ENCODE measurements around the gene SLC5A3.

Gene SLC5A3

GRCh38 chr21:34113842-34114241, 40.5 kb downstream of the SLC5A3 start:
- no peak for TF ChIP-seq CSRNP3 (CRISPR knock-in tag; IDR thresholded peaks at IDR 0.05)
- TF ChIP-seq PPARA (CRISPR knock-in tag; IDR thresholded peaks at IDR 0.05; ENCODE audit: borderline replicate concordance): no peak
- TF ChIP-seq CSDC2 (CRISPR knock-in tag; IDR thresholded peaks at IDR 0.05): no peak
- no peak for TF ChIP-seq SNAI2 (CRISPR knock-in tag; IDR thresholded peaks at IDR 0.05)
- TF ChIP-seq ESRRG (CRISPR knock-in tag; IDR thresholded peaks at IDR 0.05): no peak
- no peak for TF ChIP-seq ZNF8 (CRISPR knock-in tag; IDR thresholded peaks at IDR 0.05)
- TF ChIP-seq TCF4 (CRISPR knock-in tag; IDR thresholded peaks at IDR 0.05; ENCODE audit: borderline replicate concordance): no peak
- TF ChIP-seq RARB (CRISPR knock-in tag; IDR thresholded peaks at IDR 0.05): no peak
- no peak for TF ChIP-seq TOX (CRISPR knock-in tag; IDR thresholded peaks at IDR 0.05; ENCODE audit: borderline replicate concordance)
- TF ChIP-seq OSR1 (CRISPR knock-in tag; IDR thresholded peaks at IDR 0.05): no peak
- TF ChIP-seq POU6F1 (CRISPR knock-in tag; IDR thresholded peaks at IDR 0.05; ENCODE audit: borderline replicate concordance, low read depth): no peak
- no peak for TF ChIP-seq ISL1 (CRISPR knock-in tag; IDR thresholded peaks at IDR 0.05)
- no peak for TF ChIP-seq ZC3H10 (CRISPR knock-in tag; IDR thresholded peaks at IDR 0.05)
- no peak; the same call in 2 of the 3 replicates for ATAC-seq

DNA sequence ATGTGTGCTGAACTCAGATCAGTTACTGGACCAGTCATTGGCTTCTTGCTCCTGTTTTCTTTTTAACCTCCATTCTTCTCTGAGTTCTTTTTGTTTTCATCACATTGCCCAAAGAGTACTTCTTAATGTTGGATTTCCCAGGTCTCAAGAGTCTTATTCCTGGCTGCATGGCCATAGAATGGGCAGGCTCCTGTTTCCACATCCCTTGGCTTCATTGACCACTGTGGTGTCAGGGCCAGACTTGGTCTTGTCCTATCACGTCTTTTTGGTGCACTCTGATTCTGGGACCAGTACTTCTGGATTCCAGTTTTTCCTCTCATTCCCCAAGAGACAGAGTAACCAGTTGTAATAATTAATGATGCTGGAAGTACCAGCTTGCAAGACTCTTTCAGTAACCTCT, 41.8 kb downstream of the SLC5A3 start:
- no peak for TF ChIP-seq SNAI2 (CRISPR knock-in tag; IDR thresholded peaks at IDR 0.05)
- TF ChIP-seq POU6F1 (CRISPR knock-in tag; IDR thresholded peaks at IDR 0.05; ENCODE audit: borderline replicate concordance, low read depth): no peak
- no peak for TF ChIP-seq ZFP3 (CRISPR knock-in tag; IDR thresholded peaks at IDR 0.05)
- no peak for TF ChIP-seq ARNTL (CRISPR knock-in tag; IDR thresholded peaks at IDR 0.05; ENCODE audit: borderline replicate concordance, low read depth)
- TF ChIP-seq OSR1 (CRISPR knock-in tag; IDR thresholded peaks at IDR 0.05): no peak
- no peak for TF ChIP-seq BACH2 (CRISPR knock-in tag; IDR thresholded peaks at IDR 0.05; ENCODE audit: borderline replicate concordance)
- TF ChIP-seq ZNF565 (CRISPR knock-in tag; conservative IDR thresholded peaks at IDR 0.05; ENCODE audit: low read depth): no peak
- TF ChIP-seq CSDC2 (CRISPR knock-in tag; IDR thresholded peaks at IDR 0.05): no peak
- TF ChIP-seq RARB (CRISPR knock-in tag; IDR thresholded peaks at IDR 0.05): no peak
- TF ChIP-seq TOX (CRISPR knock-in tag; IDR thresholded peaks at IDR 0.05; ENCODE audit: borderline replicate concordance): no peak
- TF ChIP-seq, protein P1, sequence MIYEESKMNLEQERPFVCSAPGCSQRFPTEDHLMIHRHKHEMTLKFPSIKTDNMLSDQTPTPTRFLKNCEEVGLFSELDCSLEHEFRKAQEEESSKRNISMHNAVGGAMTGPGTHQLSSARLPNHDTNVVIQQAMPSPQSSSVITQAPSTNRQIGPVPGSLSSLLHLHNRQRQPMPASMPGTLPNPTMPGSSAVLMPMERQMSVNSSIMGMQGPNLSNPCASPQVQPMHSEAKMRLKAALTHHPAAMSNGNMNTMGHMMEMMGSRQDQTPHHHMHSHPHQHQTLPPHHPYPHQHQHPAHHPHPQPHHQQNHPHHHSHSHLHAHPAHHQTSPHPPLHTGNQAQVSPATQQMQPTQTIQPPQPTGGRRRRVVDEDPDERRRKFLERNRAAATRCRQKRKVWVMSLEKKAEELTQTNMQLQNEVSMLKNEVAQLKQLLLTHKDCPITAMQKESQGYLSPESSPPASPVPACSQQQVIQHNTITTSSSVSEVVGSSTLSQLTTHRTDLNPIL (CRISPR knock-in tag; IDR thresholded peaks at IDR 0.05; ENCODE audit: low read depth): no peak
- ATAC-seq: no peak

GRCh38 chr21:34116569-34116968, 43.2 kb downstream of the SLC5A3 start:
- no peak for ATAC-seq
- no peak for TF ChIP-seq TOX (CRISPR knock-in tag; IDR thresholded peaks at IDR 0.05; ENCODE audit: borderline replicate concordance)
- TF ChIP-seq PPARA (CRISPR knock-in tag; IDR thresholded peaks at IDR 0.05; ENCODE audit: borderline replicate concordance): no peak
- no peak for TF ChIP-seq POU6F1 (CRISPR knock-in tag; IDR thresholded peaks at IDR 0.05; ENCODE audit: borderline replicate concordance, low read depth)
- TF ChIP-seq ZFP30 (CRISPR knock-in tag; IDR thresholded peaks at IDR 0.05): no peak
- TF ChIP-seq ZNF565 (CRISPR knock-in tag; conservative IDR thresholded peaks at IDR 0.05; ENCODE audit: low read depth): no peak
- no peak for TF ChIP-seq SNAI2 (CRISPR knock-in tag; IDR thresholded peaks at IDR 0.05)
- no peak for TF ChIP-seq CSRNP3 (CRISPR knock-in tag; IDR thresholded peaks at IDR 0.05)
- TF ChIP-seq, protein P2, sequence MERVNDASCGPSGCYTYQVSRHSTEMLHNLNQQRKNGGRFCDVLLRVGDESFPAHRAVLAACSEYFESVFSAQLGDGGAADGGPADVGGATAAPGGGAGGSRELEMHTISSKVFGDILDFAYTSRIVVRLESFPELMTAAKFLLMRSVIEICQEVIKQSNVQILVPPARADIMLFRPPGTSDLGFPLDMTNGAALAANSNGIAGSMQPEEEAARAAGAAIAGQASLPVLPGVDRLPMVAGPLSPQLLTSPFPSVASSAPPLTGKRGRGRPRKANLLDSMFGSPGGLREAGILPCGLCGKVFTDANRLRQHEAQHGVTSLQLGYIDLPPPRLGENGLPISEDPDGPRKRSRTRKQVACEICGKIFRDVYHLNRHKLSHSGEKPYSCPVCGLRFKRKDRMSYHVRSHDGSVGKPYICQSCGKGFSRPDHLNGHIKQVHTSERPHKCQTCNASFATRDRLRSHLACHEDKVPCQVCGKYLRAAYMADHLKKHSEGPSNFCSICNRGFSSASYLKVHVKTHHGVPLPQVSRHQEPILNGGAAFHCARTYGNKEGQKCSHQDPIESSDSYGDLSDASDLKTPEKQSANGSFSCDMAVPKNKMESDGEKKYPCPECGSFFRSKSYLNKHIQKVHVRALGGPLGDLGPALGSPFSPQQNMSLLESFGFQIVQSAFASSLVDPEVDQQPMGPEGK (CRISPR knock-in tag; IDR thresholded peaks at IDR 0.05; ENCODE audit: borderline replicate concordance): no peak
- TF ChIP-seq GLIS3 (CRISPR knock-in tag; IDR thresholded peaks at IDR 0.05): no peak
- TF ChIP-seq ZFP3 (CRISPR knock-in tag; IDR thresholded peaks at IDR 0.05): no peak
- no peak for TF ChIP-seq ARNTL (CRISPR knock-in tag; IDR thresholded peaks at IDR 0.05; ENCODE audit: borderline replicate concordance, low read depth)
- TF ChIP-seq TSHZ2 (CRISPR knock-in tag; IDR thresholded peaks at IDR 0.05): no peak
